Transverse colon (tissue), 3 donors: ENCODE data around the gene CTRL.
"Not testable (repeated sequence)": the region's sequence is repeated elsewhere in the genome, so short reads cannot be mapped to it uniquely, and the experiment has no call there.

Source experiments
- CTCF ChIP-seq, 5 experiments: fragments of 200-600 bp in 3 of 5; fragments of 450-650 bp in 2 of 5; sonication (generic) in 3 of 5; IDR thresholded peaks; 1 replicate in 2 of 5; 2 replicates in 3 of 5; pipeline ENCODE4 v1.5.1; 2016 to 2017; ENCODE audit warnings: antibody characterized with exemption in 5 of 5, inconsistent platforms in 3 of 5, mild to moderate bottlenecking in 2 of 5, moderate library complexity in 1 of 5
- POLR2A ChIP-seq: fragments of 450-650 bp; IDR thresholded peaks from one replicate; pipeline ENCODE4 v1.6.1; 2016; ENCODE audit warnings: antibody characterized with exemption, mild to moderate bottlenecking, moderate library complexity

- not testable (repeated sequence) for TF ChIP-seq CTCF (IDR thresholded peaks at IDR 0.05); POLR2A
These were observed 16.2 kb downstream of the CTRL start for GRCh38 chr16:67915496-67915769.
